T-helper 2 cell treated with Interferon-gamma antibody and Interleukin-4, amounts not matched to agents 5 μg/mL and 100 μg/mL, for 36 hours (primary cell): ENCODE measurements around the gene OGA.

Experiments used
- DNase-seq: peaks from one replicate; pipeline ENCODE4 v3.0.0; 2021; ENCODE audit warnings: low spot score
- H3K27ac Mint-ChIP-seq: one replicate; pipeline ENCODE4 v1.8.0; 2021; ENCODE audit warnings: mild to moderate bottlenecking, mixed read lengths
- H3K27me3 Mint-ChIP-seq: one replicate; pipeline ENCODE4 v1.8.0; 2021; ENCODE audit warnings: low read depth, mixed read lengths
- H3K36me3 Mint-ChIP-seq: one replicate; pipeline ENCODE4 v1.8.0; 2021; ENCODE audit warnings: low read depth, mixed read lengths
- H3K4me1 Mint-ChIP-seq: one replicate; pipeline ENCODE4 v1.8.0; 2021; ENCODE audit warnings: low read depth, mixed read lengths
- H3K4me3 Mint-ChIP-seq: one replicate; pipeline ENCODE4 v1.8.0; 2022; ENCODE audit warnings: mild to moderate bottlenecking, moderate library complexity, mixed read lengths
- H3K9me3 Mint-ChIP-seq: one replicate; pipeline ENCODE4 v1.8.0; 2021; ENCODE audit warnings: mixed read lengths

The OGA gene

DNA sequence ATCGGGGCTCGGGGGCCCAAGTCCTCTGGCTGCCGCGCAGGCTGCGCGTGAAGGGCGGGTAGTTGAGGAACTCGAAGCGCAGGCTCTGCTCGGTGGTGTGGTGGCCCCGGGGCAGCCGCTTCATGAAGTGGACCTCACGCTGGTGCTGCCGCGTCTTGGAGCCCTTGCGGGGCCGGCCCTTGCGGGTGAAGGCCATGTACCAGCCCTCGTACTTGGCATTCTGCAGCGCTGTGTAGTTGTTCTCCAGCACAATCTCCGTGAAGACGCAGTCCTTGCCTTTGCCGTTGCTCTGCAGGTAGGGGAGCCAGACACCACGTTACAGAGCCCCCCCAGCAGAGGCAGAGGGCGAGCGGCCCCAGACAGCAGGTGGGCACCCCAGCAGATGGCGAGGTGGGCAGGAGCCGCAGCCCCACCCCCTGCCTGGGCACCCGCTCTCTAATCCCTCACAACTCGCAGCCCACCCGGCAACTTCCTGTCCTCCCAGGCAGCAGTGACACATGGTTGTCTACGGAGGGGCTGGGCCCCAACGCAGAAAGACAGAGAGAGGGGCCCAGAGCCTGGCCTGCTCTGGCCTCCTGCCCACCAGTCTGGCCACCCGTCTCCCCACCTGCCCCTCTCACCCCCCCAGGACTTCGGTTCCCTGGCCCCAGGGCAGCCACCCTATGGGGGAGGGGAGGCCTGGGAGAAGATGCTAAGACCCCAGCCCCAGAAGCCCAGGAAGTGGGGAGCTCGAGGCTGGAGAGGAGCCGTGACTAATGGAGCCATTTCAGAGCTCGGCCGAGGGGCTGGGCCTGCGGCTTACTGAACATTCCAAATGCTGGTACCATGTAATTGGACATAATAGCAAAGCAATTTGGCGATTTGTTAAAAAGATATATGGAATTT lies 47.7 kb downstream of the OGA start:
- no peak for DNase-seq
- Mint-ChIP-seq H3K4me3 (no peak overlapping the region), H3K27me3 (peaks cover 63% of the 10 kb centered on the region), H3K9me3 (no peaks in the 10 kb centered on the region), H3K27ac (no peak overlapping the region), H3K4me1 (peaks cover 2% of the 10 kb centered on the region), H3K36me3 (no peaks in the 10 kb centered on the region)

DNA sequence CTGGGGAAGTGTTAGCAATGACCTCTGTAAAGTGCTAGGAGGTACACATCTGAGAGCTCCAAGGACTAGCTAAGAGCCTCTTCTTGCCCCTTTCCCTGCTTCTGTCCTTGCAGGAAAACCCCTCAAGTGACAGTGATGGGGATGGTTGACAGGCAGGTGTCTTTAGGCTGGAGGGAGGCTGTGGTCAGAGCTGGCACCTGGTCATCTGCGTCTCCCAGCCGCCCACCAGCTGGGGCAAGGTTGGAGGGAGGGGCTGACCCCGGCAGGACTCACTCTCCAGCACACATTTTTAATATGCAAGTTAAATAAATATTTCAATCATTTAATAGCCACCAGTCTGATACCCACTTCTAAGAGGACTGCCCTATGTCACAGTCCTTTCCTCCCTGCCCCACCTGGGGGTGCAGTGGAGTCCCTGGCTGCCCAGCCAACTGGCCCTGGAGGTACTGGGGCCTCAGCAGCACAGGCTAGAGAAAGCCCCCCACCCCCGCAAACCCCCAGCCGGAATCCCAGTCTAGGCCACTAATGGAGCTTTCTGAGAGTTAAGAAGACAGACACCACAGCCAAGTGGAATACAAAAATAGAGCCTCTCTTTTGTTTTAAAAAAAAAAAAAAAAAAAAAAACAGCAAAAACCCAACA lies 48.6 kb downstream of the OGA start:
- H3K36me3 Mint-ChIP-seq: no peaks in the 10 kb centered on the region

DNA sequence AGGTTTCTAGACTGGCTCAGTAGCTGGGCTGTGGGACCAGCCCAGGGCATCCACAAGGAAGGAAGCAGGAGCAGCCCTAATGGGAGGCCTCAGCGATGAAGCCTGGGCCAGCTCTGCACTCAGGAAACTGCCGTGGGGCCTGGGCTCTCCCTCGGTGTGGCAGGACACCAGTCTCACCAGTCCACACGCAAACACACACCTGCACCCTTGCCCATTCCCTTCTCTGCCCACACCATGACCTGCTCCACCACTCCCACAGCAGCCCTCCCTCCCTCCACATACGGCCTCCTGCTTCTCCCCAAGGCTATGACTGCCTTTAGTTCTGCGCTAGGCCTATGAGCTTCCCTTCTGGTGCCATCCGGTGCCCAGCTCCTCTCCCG lies 49.5 kb downstream of the OGA start:
- Mint-ChIP-seq H3K27me3 (peaks cover 57% of the 10 kb centered on the region), H3K9me3 (no peaks in the 10 kb centered on the region), H3K27ac (no peak overlapping the region), H3K4me1 (peaks cover 2% of the 10 kb centered on the region), H3K36me3 (no peaks in the 10 kb centered on the region), H3K4me3 (no peak overlapping the region)
- DNase-seq: no peak

More for the DNA sequence above, 48.6 kb downstream of the OGA start:
- Mint-ChIP-seq H3K9me3 (no peaks in the 10 kb centered on the region), H3K27ac (no peak overlapping the region), H3K4me1 (peaks cover 2% of the 10 kb centered on the region), H3K27me3 (peaks cover 62% of the 10 kb centered on the region), H3K4me3 (no peak overlapping the region)
- DNase-seq: no peak

DNA sequence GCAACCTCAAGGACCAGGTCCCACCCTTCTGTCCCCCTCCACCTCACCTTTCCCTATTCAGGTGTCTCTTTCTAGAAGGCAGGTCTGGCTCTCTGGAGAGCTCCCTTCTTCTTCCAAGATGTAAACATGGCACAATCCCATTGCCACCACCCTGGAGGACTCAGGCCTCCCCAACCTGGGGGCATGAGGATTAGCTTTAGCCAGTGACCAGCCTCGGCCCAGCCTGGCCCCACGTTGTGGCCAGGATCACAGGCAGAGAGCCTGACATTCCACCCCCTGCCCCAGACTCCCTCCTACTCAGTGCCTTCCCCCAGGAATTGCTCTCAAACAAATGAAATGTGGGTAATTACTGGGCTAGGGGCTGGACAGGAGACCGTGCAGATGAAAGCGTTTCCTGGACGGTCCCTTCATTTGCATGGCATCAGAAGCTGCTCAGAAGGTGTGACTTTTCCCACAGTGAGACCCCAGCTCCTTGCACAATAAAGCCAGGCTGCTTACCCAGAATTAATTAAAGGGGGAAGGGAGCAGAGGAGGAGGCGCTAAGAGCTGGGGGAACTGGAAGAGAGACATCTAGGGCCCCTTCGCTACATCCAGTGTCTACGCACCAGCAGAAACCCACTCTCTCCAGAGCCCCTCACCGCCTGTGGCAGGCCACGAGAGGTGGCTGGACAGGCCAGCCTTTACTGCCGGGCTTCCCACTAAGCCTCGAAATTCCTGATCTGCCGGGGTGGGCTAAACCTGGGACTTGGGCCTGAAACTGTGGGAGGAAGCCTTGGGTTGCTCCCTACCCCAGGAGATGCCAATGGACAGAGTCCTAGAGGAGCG lies 50.1 kb downstream of the OGA start:
- no peaks in the 10 kb centered on the region for H3K4me1 Mint-ChIP-seq
- no peaks in the 10 kb centered on the region for H3K36me3 Mint-ChIP-seq
- no peaks in the 10 kb centered on the region for H3K9me3 Mint-ChIP-seq
- H3K27ac Mint-ChIP-seq: no peak overlapping the region
- peaks cover 52% of the 10 kb centered on the region for H3K27me3 Mint-ChIP-seq
- no peak for DNase-seq
- no peak overlapping the region for H3K4me3 Mint-ChIP-seq

DNA sequence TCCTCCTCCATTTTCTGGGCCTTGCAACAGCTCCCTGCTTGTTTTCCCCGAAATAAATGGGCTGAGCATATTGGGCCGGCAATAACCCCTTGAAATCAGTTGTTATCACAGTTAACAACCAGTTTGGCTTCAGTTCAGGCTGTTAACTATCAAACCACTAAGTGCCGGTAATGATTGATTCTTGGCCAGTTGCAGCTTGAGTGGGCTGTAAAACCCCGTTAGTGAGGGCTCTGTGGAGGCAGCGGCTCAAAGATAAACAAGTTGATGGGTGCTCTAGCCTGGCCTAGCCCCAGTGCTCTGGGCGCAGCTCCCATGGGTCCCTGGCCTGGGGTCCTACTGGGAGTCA lies 50.7 kb downstream of the OGA start:
- no peaks in the 10 kb centered on the region for H3K9me3 Mint-ChIP-seq
- H3K4me1 Mint-ChIP-seq: no peaks in the 10 kb centered on the region
- peaks cover 46% of the 10 kb centered on the region for H3K27me3 Mint-ChIP-seq
- H3K36me3 Mint-ChIP-seq: no peaks in the 10 kb centered on the region
- no peak for DNase-seq
- H3K27ac Mint-ChIP-seq: no peak overlapping the region
- H3K4me3 Mint-ChIP-seq: no peak overlapping the region

DNA sequence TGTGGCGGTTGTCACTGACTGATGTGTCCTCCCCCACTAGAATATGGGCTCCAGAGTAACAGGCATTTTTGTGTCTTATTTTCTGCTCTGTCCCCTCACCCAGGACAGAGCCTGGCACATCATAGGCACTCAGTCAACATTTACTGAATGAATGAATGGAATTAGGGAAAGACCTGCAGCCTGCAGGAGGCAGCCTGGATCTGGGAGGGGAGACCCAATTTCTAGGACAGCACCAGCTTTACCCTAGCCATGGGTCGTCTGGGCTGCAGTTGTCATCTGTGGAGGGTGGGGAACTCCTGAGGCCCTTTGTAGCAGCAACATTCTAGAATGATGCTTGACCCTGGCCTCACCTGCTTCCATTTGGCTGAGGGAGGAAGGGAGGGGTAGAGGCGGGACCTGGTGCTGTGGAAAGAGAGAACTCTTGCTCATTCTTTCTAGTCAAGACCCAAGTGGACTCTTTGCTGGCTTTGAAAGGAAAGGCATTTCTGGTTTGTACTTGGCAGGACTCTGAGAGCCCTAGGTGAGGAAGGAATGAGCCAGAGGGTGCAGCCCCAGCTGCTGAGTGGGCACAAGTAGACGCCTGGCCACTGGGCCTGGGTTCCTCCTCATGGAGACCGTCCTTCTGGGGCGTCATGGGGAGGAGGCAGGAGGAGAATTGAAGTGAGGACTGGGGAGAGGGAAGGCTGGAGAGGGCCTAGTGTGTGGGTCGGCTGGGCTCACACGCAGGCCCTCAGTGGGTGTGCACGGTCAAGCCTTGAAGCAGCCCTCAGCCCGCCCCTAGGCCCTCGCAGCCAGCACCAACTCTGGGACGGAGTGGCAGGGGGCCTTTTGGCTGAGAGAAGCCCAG lies 51.3 kb downstream of the OGA start:
- H3K27me3 Mint-ChIP-seq: peaks cover 40% of the 10 kb centered on the region

DNA sequence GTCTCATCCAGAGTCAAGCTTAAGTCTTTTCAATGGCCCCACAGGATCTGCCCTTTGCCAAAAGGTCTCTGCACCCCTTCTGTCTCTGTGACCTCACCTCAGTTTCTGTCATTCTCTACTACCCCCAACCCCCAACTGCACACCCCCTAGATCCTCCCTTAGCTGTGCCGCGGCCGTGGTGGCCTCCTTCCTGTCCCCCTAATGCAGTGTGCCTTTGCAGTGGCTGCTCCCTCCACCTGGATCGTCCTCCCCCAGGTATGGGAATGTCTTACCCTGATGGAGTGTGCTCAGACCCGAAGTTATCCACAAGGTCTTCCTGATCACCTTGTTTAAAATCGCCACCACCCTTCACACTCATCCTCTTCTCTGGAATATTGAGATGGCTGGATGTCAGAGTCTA lies 51.9 kb downstream of the OGA start:
- no peaks in the 10 kb centered on the region for H3K36me3 Mint-ChIP-seq
- H3K9me3 Mint-ChIP-seq: no peaks in the 10 kb centered on the region
- no peak overlapping the region for H3K4me3 Mint-ChIP-seq
- H3K27me3 Mint-ChIP-seq: peaks cover 35% of the 10 kb centered on the region
- no peak for DNase-seq
- H3K4me1 Mint-ChIP-seq: no peaks in the 10 kb centered on the region
- no peak overlapping the region for H3K27ac Mint-ChIP-seq

More for the DNA sequence above, 51.3 kb downstream of the OGA start:
- no peaks in the 10 kb centered on the region for H3K36me3 Mint-ChIP-seq
- H3K9me3 Mint-ChIP-seq: no peaks in the 10 kb centered on the region
- no peak overlapping the region for H3K27ac Mint-ChIP-seq
- H3K4me1 Mint-ChIP-seq: no peaks in the 10 kb centered on the region
- no peak overlapping the region for H3K4me3 Mint-ChIP-seq
- DNase-seq: no peak

DNA sequence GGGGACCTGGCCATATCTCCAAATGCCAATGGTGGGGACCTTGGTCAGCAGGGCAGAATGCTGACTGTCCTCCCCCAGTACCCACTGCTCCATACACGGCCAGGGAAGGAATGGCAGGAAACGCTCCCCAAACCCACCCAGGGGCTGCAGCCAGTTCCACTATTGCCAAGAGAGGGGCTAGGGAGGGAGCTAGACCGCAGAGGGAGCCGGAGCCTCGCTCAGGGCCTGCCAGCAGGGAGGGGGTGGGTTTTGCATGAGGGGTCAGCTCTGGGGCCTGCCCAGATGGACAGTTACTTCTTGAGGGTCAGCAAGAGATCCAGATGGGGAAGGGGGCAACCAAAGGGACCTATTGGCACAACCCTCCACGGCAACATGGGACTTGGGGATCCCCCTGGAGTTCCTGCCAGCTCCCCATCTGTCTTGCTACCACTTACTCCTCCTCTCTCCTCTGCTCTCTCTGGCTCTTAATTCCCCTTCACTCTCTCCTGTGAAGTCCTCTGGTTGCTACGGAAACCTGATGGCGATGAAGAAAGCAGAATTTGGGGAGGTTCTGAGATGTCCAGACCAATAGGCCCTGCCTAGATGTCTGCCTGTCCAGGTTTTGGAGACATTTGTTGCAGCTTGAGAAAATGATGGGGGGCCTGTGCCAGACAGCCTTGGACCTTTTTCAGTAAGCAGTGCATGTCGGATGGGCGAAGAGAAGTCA lies 55.0 kb downstream of the OGA start:
- Mint-ChIP-seq H3K27me3 (peaks cover 25% of the 10 kb centered on the region), H3K4me1 (no peaks in the 10 kb centered on the region), H3K9me3 (no peaks in the 10 kb centered on the region), H3K36me3 (no peaks in the 10 kb centered on the region), H3K27ac (no peak overlapping the region), H3K4me3 (no peak overlapping the region)
- no peak for DNase-seq

DNA sequence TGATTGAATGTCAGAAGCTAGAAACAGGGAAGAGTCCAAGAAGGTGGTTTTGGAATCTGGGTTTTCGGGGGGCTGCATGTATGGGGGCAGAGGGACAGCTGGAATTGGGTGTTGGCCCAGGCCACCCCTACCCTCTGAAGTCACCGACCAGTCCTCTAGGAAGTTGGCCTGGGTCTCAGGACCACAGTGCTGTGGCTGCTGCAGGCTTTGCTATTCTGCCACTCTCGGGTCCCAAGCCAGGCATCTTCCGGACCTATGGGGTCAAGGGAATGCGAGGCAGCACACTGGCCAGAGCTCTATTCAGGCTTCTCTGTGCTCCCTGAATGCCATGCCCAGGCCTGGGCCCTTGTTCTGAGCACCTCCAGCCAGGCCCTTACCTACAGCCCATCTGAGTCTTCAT lies 55.5 kb downstream of the OGA start:
- H3K9me3 Mint-ChIP-seq: no peaks in the 10 kb centered on the region

DNA sequence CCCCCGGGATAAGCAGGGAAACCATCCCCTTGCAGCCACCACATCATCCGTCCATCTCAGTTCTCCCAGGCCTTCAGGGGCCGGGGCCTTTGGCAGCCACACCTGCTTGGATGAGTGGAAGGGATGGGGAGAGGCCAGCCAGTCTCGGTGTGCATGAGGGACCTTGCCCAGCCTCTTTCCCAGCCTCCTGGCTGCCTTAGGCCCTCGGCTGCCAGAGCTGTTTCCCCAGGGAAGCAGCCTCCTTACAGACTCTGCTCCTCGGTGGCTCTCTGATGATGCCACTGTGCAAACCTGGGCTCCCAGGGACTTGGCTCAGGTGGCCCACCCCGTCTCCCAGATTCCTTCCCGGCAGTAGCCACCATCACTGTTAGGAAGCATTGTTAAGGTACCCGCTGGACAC lies 57.0 kb downstream of the OGA start:
- H3K27ac Mint-ChIP-seq: no peak overlapping the region
- H3K4me1 Mint-ChIP-seq: no peaks in the 10 kb centered on the region
- H3K9me3 Mint-ChIP-seq: no peaks in the 10 kb centered on the region
- no peaks in the 10 kb centered on the region for H3K36me3 Mint-ChIP-seq
- peaks cover 14% of the 10 kb centered on the region for H3K27me3 Mint-ChIP-seq
- H3K4me3 Mint-ChIP-seq: no peak overlapping the region
- no peak for DNase-seq

More for the DNA sequence above, 55.5 kb downstream of the OGA start:
- Mint-ChIP-seq H3K27ac (no peak overlapping the region), H3K4me1 (no peaks in the 10 kb centered on the region), H3K4me3 (no peak overlapping the region), H3K27me3 (peaks cover 23% of the 10 kb centered on the region), H3K36me3 (no peaks in the 10 kb centered on the region)
- no peak for DNase-seq

DNA sequence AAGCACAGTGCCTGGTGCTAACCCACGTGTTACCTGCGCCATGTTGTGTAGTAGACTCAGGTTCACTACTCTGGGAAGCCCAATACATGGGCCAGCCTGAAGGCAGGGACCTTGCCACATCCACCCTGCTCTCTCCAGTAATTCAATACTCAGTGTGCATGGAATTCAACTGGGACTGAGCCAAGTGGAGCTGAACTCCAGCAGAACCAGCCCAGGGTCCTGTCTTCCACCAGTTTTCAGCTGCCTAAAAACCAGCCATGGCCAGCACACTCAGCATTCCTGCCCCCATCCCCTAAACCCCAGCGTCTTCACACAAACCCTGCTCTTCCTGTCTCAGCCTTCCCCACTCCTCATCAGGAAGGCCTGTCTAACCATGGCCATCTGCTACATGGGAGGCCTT lies 57.7 kb downstream of the OGA start:
- Mint-ChIP-seq H3K9me3 (no peaks in the 10 kb centered on the region), H3K36me3 (no peaks in the 10 kb centered on the region), H3K4me3 (no peak overlapping the region), H3K27me3 (peaks cover 14% of the 10 kb centered on the region), H3K27ac (no peak overlapping the region), H3K4me1 (no peaks in the 10 kb centered on the region)
- no peak for DNase-seq

DNA sequence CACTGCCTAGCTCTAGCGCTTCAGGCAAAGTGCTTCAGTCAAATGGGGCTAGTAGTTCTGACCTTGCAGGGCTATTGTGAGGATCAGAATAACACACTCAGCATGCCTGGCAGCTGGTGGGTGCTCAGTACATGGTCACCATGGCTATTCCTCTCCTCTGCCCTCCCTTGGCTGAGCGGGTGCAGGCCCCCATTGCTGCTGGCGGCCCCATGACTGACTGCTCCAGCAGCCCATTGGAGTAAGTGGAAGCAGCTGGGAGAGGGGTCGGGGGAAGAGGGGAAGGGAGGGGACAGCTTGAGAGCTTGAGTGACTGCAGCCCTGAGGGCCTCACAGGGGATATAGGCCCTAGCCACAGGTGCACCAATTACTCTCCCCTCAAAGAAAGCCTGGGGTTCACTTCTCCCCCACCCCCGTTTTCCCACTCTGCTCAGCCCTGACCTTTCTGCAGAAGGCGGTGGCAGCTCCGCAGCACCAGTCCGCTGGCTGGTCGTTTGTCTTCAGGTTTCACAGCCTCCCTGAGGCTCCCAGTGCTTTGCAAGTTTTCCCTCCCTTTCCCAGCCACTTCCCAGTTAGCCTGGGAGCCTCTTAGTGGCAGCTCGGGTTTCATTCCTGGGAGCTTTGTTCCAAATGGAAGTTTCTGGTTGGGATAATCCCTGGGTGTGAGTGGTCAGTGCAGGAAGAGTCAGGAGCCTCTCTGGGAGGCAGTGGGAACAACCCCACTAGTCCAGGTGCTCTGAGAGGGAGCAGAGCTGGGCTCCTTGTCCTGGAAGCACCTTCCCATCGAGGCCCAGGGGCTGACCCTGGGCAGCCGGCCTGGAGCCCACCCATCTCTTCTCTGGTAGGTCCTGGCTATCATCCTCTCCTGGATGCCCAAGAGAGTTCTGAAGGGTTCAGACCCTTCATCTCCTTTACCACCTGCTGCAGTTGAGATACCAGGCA lies 58.7 kb downstream of the OGA start:
- no peaks in the 10 kb centered on the region for H3K4me1 Mint-ChIP-seq
- H3K9me3 Mint-ChIP-seq: no peaks in the 10 kb centered on the region
- no peak overlapping the region for H3K4me3 Mint-ChIP-seq
- no peak overlapping the region for H3K27ac Mint-ChIP-seq
- H3K27me3 Mint-ChIP-seq: peaks cover 14% of the 10 kb centered on the region
- no peaks in the 10 kb centered on the region for H3K36me3 Mint-ChIP-seq
- no peak for DNase-seq
